EH (cell line): Measurements from ENCODE around the gene HEATR5B.

Experiments
- DNase-seq: peaks from one replicate; pipeline ENCODE4 v3.0.0-alpha.2; 2015; ENCODE audit warnings: low read depth

HEATR5B gene

DNA sequence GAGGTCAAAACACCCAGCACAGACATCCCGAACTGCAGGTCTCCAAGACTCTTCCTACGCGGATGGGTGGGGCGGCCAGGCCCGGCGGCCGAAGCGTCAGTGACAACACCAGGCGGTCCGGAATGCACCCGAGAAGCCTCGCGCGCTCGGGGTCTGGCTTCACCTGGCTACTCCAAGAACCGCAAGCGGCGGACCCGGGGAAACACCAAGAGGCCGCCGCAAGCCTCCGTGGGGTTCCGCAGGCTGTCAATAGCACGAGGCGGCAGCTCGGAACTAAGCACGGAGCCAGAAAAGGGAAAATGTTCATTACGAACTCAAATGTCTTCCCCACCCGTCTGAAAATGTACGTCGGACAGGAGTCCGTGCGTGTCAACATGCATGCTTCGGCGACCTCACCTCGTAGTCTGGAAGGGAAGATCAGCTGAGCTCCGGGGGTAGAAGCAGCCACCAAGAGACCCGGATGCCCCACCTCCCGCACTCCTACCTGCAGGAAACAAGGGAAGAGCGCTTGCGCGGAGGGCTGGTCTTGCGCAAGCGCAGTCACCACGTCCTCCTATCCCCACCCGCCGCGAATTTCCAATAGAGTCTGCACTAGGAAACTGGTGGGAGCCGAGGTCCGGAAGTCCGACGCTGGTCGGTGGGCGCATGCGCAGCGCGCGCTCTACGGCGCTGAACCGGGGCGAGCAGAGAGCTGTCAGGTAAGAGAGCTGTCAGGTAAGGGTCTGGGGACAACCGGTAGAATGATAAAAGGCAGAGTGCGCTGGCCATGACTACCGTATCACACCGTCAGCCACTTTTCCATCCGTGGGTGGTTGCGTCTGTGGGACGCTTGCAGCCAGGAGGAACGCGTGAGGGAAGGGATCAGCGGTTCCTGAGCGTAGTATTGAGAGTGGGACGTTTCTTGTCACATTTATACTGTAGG is at the start of gene HEATR5B, which contains the start of gene GPATCH11:
TSS of gene HEATR5B (minus strand) at position 500 of the 922 bp plus-strand sequence. CDS start 958 bp downstream, outside the sequence.
TSS of gene GPATCH11 (plus strand) at position 646 of the 922 bp plus-strand sequence. CDS start 3,864 bp downstream, outside the sequence.
- peak; percentile 97 for DNase-seq

DNA sequence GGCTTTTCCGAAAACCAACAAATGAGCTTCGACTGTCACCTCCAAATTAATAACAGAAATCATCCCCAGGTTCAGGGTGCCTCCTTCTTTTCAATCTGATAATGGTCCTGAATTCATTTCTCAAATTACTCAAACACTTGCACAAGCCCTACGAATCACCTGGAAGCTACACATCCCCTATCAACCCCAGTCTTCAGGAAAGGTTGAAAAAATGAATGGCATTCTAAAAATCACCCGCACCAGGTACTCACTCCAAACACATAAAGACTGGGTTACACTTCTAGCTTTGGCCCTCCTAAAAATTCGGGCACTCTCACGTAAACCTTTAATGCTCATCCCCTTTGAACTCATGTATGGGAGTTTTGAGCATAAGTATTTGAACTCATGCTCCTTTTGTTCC is 48.7 kb upstream of the HEATR5B start:
- no peak for DNase-seq

DNA sequence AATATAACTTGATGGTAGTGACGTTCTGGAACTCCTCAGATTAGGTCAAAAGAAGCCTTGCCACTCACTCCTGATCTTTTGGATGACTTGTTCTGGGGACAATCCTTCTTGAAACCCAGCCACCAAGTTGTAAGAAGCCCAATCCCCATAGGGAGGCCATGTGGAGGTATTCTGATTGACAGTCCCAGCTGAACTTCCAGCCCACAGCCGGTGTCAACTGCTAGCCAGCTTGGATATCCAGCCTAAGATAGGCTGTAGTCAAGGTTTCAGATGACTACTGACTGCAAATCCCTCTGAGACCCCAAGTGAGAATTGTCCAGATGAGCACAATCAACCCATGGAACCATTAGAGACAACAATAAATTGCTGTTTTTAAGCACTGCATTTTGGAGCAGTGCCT is 41.2 kb upstream of the HEATR5B start:
- no peak for DNase-seq

DNA sequence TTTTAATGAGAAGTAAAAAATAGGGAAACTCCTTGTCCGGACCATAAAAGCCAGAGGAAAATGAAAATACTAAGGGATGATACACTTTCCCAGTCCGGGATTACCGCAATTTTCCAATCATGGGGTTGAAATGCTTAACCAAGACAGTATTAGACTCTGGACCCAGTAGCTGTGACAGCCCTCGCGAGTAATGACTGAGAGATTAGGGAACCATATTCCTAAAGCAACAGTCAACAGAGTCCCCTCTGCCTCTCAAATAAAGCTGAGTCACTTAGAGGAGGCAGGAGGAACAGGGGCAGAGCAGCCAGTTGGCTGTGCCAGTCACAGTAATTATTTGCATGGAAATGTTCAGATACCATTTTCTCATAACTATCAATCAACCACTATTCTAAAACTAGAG is 35.0 kb upstream of the HEATR5B start:
- no peak for DNase-seq

DNA sequence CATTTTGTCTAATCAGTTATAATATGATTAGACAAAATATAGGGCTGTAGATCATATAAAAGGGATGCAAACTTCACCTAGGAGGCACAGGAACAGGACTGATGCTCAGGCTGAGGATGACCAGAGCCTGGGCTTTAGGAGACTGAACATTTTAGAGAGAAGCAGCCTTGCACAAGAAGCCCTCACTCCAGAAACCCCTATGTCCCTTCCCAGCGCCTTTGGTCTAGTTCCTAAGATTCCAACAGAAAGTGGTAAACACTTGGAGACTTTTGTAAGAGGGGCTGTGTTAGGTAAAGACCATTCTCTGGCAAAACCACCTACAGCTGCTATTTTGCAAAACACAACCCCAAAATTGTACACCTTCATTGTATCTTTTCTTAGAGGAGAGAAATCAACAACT is 33.4 kb upstream of the HEATR5B start:
- no peak for DNase-seq

DNA sequence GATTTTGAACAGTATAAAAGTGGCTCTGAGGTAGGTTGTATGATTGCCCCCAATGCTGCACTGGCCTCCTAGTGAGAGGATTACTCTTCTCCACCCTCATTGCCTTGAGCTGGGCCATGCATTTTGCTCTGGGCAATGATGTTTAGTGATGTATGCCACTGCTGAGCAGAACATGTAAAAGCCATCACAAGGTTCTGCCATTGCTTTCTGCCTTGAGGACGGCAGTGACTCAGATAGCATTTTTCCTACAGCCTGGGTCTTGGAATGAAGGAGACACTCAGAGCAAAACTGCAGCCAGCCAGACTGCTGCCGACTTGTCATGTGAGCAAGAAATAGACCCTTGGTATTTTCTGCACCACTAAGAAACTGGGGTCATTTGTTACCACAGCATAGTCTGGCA is 27.8 kb upstream of the HEATR5B start:
- DNase-seq, result no peak

DNA sequence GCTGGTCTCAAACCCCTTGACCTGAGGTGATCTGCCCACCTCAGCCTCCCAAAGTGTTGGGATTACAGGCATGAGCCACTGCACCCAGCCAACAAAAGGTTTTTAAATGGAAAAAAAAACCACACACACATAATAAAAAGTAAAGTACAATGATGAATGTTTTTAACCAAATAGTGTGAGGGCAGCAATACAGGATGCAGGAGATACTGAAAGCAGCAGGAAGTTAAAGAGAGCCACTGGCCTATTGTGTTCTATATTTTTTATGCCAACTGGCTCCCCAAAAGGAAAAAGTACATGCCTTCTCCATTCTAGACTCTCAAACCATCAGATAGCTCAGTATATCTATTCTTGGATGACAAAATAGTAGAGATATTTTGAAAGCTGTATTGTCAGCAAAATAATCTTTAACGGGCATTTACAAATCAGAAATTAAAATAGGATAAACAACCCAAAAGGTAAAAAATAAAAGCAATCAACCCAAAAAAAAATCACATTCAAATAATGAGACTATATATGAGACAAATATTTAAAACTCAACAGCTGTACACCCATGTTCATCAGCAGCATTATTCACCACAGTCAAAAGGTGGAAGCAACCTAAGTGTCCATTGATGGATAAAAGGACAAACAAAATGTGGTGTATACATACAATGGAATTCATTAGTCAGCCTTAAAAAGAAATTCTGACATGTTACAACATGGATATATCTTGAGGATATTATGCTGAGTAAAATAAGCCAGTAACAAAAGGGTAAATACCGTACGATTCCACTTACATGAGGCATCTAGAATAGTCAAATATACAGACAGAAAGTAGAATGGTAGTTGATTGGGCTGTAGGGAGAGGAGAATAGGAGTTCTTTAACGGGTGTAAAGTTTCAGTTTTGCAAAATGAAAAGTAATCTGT is 26.4 kb upstream of the HEATR5B start:
- no peak for DNase-seq

DNA sequence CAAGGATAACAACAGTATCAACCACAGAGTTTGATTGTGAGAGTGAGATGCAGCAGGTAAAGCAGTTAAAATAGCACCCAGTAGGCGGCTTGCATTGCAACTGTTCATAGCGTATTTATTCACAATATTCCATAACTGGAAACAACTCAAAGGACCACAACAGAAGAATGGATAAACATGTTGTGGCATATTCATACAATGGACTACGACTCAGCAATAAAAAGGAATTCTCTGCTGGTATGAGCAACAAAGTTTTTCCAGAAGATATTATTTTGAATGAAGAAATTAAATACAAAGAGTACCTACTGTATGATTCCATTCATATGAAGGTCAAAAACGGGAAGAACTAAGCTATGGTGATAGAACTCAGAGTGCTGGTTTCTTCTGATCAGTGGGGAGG is 25.4 kb upstream of the HEATR5B start:
- DNase-seq, result no peak

DNA sequence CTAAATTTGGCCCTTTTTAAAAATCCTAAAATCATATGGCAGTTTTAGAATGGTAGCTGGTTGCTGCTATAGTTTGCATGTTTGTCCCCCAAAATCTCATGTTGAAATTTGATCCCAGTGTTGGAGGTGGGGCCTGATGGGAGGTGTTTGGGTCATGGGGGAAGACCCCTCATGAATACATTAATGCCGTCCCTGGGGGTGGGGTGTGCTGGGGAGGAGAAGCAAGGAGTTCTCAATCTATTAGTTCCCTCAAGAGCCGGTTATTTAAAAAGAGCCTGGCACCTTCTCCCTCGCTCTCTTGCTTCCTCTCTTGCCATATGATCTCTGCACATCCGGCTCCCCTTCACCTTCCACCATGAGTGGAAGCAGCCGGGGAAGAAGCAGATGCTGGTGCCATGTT is 21.0 kb upstream of the HEATR5B start:
- no peak for DNase-seq

DNA sequence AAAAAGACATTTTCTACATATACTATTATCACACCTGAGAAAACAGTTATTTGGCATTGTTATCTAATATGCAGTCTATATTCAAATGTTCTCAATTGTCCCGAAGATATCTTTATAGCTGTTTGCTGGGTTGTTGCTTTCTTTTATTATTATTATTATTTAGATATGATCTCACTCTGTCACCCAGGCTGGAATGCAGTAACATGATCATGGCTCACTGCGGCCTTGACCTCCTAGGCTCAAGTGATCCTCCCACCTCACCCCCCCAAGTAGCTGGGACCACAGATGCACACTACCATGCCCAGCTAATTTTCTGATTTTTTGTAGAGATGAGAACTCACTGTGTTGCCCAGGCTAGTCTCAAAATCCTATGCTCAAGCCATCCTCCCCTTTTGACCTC is 20.0 kb upstream of the HEATR5B start:
- DNase-seq, result no peak

DNA sequence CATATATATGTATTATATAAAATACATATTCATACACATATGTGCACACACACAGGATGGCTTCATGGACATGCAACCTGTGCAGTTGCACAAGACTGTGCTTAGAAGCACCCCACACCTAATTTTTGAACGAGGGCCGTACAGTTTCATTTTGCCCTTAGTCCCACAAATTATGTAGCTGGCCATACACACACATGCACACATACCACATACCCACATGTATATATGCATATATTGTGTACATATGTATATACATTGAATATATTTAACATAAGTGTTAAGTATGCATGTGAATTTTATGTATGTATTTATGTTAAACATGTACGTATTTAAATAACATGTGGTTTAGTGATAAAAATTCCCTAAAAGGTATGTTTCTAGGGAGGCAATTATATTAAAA is 18.4 kb upstream of the HEATR5B start:
- DNase-seq, result no peak

DNA sequence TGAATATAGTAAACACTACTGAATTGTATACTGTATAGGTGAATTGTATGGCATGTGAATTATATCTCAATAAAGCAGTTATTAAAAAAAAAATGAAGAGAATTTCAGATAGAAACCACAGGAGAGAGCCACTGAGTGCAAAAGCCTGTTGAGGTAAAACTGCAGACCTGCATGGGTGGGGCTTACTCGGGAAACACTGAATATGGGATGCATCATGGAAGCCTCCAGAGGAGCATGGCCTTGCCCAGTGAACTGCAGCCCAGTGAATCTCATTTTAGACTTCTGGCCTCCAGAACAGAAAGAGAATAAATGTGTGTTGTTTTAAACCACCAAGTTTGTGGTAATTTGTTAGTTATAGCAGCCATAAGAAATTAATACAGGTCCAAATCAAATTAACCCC is 15.9 kb upstream of the HEATR5B start:
- no peak for DNase-seq

DNA sequence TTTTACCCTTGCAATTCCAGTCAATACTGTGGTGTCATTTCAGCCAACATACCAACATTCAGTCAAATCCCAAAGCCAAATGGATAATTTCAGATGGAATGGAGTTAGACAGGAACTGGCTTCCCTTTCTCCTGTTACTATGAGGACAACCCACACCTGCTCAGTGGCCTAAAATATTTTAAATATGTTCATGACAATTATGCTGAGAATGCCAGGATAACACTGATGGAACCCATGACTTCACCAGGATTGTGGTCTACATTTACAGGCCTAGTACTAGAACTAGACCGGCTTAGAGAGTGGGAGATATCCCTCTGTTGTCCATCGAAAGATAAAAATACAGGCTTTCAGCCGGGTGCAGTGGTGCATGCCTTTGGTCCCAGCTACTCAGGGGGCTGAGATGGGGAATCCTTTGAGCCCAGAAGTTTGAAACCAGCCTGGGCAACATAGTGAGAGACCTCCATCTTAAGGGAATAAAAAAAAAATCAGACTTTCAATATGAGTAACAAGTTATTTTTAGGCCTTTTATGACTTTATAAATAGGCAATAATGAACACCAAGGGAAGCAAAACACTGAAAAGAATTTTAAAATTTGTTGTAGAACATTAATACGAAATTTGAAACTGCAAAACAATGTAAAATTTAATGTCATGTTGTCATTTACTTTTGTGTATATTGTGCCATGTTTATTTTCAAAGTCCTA is 14.4 kb upstream of the HEATR5B start:
- no peak for DNase-seq

DNA sequence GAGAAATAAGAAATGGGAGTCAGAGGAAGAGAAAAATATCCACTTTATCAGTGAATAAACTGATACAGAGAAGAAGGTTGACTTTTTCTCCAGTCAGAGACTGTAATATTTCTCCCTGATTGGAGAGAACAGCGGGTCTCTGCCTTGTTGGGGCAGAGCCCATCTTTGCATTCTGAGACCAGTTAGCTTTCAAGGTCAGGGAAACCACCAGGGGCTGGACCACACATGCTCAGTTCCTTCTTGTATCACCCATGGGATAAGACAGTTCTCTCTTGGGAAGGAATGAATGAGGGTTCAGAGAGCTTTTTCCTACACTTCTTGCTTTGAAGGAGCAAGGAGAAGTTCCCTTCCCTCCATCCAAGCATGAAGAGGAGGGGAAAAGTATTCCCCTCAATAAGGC is 12.4 kb upstream of the HEATR5B start:
- DNase-seq, result no peak

DNA sequence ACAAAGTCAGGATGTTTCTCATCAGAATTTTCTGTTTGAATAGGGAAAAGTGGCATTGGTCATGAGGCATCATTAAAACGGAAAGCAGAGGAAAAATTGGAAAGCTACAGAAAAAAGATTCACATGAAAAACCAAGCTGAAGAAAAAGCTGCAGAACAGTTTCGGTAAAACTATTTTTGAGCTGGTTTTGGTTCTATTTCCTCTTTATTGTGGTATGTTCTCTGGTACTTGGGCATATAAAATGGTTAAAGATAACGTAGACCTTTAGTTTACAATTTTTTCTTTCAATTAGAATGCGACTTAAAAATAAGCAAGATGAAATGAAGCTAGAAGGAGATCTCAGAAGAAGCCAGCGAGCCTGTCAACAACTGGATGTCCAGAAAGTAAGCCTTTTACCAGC is 7.7 kb upstream of the HEATR5B start:
- no peak for DNase-seq

DNA sequence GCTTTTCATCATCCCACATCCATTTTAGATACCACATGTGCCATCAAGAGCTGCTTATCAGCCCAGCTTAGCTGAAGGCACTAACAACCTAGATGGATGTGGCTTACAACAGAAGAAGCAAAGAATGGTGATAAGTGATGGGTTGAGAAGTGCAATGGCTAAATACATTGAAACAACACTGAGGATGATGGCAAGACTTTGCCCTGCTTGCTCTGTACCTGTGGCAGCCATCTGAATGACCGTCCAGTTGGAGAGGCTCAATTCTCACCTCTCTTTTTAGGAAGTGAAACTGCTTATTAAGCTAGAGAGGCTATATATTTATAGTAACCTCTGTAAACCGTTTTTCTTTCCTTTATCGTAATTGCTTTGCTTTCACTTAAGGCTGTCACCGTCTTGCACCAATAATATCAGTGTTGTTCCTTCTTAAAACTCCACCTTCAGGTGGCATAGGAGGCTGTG is 5.9 kb upstream of the HEATR5B start:
- DNase-seq, result no peak

DNA sequence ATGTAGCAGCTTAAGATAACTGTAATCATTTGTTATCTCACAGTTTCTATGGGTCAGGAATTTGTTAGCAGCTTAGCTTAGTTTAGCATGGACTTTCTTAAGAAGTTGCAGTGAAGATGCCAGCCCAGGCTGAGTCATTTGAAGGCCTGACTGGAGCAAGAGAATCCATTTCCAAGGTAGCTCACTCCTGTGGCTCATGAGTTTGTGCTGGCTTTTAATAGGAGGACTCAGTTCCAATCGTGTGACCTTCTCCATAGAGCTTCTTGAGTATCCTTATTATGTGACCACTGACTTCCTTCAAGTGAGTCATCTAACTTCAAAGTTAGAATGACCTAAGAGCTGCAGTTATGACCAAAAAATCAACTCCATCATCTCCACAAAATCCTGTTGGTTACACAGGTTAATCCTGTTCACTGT is 1.6 kb upstream of the HEATR5B start:
- DNase-seq, result peak; percentile 73

DNA sequence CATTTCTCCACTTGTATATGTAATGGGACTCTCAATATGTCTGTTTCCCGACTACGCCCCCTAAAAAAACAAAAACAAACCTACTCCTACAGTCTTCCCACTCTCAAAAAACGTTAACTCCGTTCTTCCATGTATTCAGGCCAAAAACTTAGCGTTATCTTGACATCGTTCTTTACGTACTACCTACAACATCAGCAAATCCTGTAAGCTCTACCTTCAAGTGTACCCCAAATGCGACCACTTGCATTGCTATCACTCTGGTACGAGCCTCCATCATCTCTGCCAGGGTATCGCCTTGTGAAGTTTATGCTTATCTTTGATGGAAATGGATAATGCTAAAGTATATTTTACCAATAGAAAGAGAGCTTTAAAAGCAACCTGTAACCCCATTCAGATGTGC is 625 bp upstream of the HEATR5B start:
- DNase-seq, result no peak

DNA sequence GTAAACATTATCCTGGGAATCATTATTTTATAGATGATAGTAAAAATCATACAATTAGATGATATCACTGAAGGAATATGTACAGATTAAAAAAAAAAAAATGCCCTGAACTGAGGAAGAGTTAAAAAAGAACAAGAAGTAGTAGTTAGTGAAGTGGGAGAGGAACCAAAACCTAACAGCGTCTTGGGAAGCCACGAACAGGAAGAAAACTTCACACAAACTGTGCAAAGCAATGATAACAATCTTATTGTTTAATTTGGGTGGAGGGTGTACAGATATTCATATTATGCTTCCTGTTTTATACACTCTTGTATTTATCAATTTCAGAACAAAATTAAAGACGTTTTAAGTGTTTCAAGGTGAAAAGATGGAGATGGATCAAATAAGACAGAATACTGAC is 3.5 kb downstream of the HEATR5B start:
- DNase-seq, result no peak

DNA sequence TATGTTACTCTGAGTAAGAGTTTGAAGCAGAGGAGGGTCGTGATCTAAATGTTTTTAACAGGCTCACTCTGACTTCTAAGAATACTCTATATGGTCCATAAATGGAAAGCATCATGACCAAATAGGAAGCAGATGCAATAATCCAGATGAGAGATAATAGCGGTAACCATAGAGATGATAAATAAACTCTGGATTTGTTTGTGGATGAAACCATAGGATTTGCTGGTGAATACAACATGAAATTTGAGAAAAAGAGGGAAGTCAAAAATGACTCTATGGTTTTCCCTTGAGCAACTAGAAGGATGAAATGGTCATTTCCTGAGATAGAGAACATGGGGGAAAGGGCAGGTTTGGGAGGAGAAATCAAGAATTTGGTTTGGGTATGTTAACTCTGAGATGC is 3.9 kb downstream of the HEATR5B start:
- DNase-seq, result peak; percentile 24

DNA sequence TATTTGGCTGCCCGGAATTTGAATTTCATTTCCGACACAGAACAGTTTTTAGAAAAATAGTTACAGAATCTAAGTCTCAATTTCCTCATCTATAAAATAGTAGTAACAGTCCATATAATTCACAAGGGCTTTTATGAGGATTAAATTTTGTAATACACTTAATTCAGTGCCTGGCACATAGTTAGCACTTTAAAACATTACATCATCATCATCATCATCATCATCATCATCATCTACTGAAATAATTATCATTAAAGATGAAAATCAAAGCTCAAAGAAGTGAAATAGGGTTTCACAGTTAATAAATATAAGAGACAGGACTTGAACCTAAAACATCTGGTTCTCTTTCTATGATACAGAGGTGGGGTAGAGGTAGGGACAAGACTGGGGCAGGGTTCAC is 13.2 kb downstream of the HEATR5B start:
- DNase-seq, result no peak

DNA sequence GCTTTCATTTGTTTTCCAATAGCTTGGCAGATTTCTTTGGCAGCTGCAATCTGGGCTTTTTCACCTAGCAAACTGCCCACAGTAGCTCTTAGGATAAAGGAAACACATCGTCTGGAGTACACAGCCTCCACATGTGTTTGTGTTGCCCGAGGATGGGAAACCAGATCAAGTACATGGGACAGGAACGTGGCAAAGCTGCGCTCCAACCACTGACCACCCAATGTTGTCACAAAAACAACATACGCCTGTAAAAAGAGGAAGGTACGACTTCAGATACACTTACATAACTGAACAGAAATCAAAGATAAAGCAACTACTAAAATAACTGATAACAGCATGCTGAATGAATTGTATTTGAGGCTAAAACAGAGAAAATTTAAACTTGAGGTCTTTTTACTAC is 15.5 kb downstream of the HEATR5B start:
- no peak for DNase-seq
